ENCODE data around the gene MYMK.

MYMK gene

GRCh38 chr9:133493428-133493827, 31.3 kb downstream of the MYMK start:
- H3K4me3 ChIP-seq (ENCODE audit: low read length): no peak overlapping the region
- H3K4me1 ChIP-seq (ENCODE audit: control insufficient read depth, insufficient read depth, low read length): peaks cover 4% of the 10 kb centered on the region
- H3K9ac ChIP-seq (ENCODE audit: low read length): no peak overlapping the region
- H3K27me3 ChIP-seq (replicated peaks; ENCODE audit: control insufficient read depth, insufficient read depth, low read length): peaks cover 46% of the 10 kb centered on the region
- no peaks in the 10 kb centered on the region for H3K9me3 ChIP-seq (ENCODE audit: control insufficient read depth, low read length)
- no peaks in the 10 kb centered on the region for H3K36me3 ChIP-seq (ENCODE audit: control insufficient read depth, insufficient read depth, low read length, severe bottlenecking)
- no peak for DNase-seq (ENCODE audit: low read depth)

GRCh38 chr9:133492061-133493021, 32.4 kb downstream of the MYMK start:
- Histone ChIP-seq H3K27me3 (replicated peaks; ENCODE audit: control insufficient read depth, insufficient read depth, low read length) (peaks cover 37% of the 10 kb centered on the region), H3K9me3 (ENCODE audit: control insufficient read depth, low read length) (no peaks in the 10 kb centered on the region), H3K4me1 (ENCODE audit: control insufficient read depth, insufficient read depth, low read length) (peaks cover 4% of the 10 kb centered on the region), H3K9ac (ENCODE audit: low read length) (no peak overlapping the region), H3K36me3 (ENCODE audit: control insufficient read depth, insufficient read depth, low read length, severe bottlenecking) (no peaks in the 10 kb centered on the region), H3K4me3 (ENCODE audit: low read length) (no peak overlapping the region)
- peak; percentile 40 for DNase-seq (ENCODE audit: low read depth)

- Histone ChIP-seq H3K36me3 (ENCODE audit: control insufficient read depth, insufficient read depth, low read length, severe bottlenecking) (no peaks in the 10 kb centered on the region), H3K9me3 (ENCODE audit: control insufficient read depth, low read length) (no peaks in the 10 kb centered on the region), H3K4me3 (ENCODE audit: low read length) (no peak overlapping the region), H3K27me3 (replicated peaks; ENCODE audit: control insufficient read depth, insufficient read depth, low read length) (peaks cover 32% of the 10 kb centered on the region), H3K4me1 (ENCODE audit: control insufficient read depth, insufficient read depth, low read length) (no peaks in the 10 kb centered on the region), H3K9ac (ENCODE audit: low read length) (no peak overlapping the region)
- DNase-seq (ENCODE audit: low read depth): no peak
Observed at GRCh38 chr9:133491656-133491925, 33.2 kb downstream of the MYMK start.

DNA sequence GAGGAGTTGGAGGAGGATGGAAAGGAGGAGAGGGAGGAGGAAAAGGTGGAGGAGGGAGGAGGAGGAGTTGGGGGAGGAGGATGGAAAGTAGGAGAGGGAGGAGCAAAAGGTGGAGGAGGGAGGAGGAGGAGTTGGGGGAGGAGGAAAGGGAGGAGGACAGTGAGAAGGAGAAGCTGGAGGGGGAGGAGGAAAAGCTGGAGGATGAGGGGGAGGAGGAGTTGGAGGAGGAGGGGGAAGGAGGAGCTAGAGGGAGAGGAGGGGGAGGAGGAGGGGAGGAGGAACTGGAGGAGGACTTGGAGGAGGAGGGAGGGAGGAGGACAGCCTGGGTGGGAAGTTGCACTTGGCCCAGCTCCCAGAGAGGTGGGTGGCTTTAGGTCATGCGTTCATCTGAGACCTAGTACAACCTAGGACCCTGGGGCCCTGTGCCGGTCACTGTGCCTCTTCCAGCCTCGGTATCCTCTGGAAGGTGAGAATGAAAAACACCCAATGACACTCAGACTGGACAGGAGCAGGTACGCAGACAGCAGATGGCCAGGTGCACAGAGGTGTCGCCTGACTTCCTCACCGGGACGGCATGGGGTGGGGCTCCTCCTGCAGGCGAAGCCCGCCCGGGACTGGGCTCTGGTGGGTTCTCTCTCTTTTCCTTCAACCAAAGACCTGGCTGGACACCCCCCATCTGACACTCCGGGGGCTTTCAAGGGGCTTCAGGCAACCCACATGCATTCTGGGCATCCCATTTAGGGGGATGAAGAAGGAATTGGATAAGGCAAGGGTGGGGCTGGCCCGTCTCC, 33.7 kb downstream of the MYMK start:
- Histone ChIP-seq H3K4me3 (ENCODE audit: low read length) (no peak overlapping the region), H3K36me3 (ENCODE audit: control insufficient read depth, insufficient read depth, low read length, severe bottlenecking) (no peaks in the 10 kb centered on the region), H3K9me3 (ENCODE audit: control insufficient read depth, low read length) (no peaks in the 10 kb centered on the region), H3K4me1 (ENCODE audit: control insufficient read depth, insufficient read depth, low read length) (no peaks in the 10 kb centered on the region), H3K27me3 (replicated peaks; ENCODE audit: control insufficient read depth, insufficient read depth, low read length) (peaks cover 26% of the 10 kb centered on the region), H3K9ac (ENCODE audit: low read length) (no peak overlapping the region)
- DNase-seq (ENCODE audit: low read depth): no peak

GRCh38 chr9:133490201-133490681, 34.5 kb downstream of the MYMK start:
- no peak for DNase-seq (ENCODE audit: low read depth)
- Histone ChIP-seq H3K36me3 (ENCODE audit: control insufficient read depth, insufficient read depth, low read length, severe bottlenecking) (no peaks in the 10 kb centered on the region), H3K27me3 (replicated peaks; ENCODE audit: control insufficient read depth, insufficient read depth, low read length) (peaks cover 21% of the 10 kb centered on the region), H3K4me1 (ENCODE audit: control insufficient read depth, insufficient read depth, low read length) (no peaks in the 10 kb centered on the region), H3K4me3 (ENCODE audit: low read length) (no peak overlapping the region), H3K9me3 (ENCODE audit: control insufficient read depth, low read length) (no peaks in the 10 kb centered on the region), H3K9ac (ENCODE audit: low read length) (no peak overlapping the region)

- Histone ChIP-seq H3K9ac (ENCODE audit: low read length) (no peak overlapping the region), H3K4me1 (ENCODE audit: control insufficient read depth, insufficient read depth, low read length) (no peaks in the 10 kb centered on the region), H3K27me3 (replicated peaks; ENCODE audit: control insufficient read depth, insufficient read depth, low read length) (peaks cover 16% of the 10 kb centered on the region), H3K4me3 (ENCODE audit: low read length) (no peak overlapping the region), H3K36me3 (ENCODE audit: control insufficient read depth, insufficient read depth, low read length, severe bottlenecking) (no peaks in the 10 kb centered on the region), H3K9me3 (ENCODE audit: control insufficient read depth, low read length) (no peaks in the 10 kb centered on the region)
- no peak for DNase-seq (ENCODE audit: low read depth)
Observed at GRCh38 chr9:133489253-133490190, 35.2 kb downstream of the MYMK start.

- H3K4me1 ChIP-seq (ENCODE audit: control insufficient read depth, insufficient read depth, low read length): no peaks in the 10 kb centered on the region
- DNase-seq (ENCODE audit: low read depth): no peak
- no peaks in the 10 kb centered on the region for H3K9me3 ChIP-seq (ENCODE audit: control insufficient read depth, low read length)
- peaks cover 15% of the 10 kb centered on the region for H3K27me3 ChIP-seq (replicated peaks; ENCODE audit: control insufficient read depth, insufficient read depth, low read length)
- H3K36me3 ChIP-seq (ENCODE audit: control insufficient read depth, insufficient read depth, low read length, severe bottlenecking): no peaks in the 10 kb centered on the region
- no peak overlapping the region for H3K4me3 ChIP-seq (ENCODE audit: low read length)
- no peak overlapping the region for H3K9ac ChIP-seq (ENCODE audit: low read length)
Observed at GRCh38 chr9:133488686-133489252, 36.0 kb downstream of the MYMK start.

DNA sequence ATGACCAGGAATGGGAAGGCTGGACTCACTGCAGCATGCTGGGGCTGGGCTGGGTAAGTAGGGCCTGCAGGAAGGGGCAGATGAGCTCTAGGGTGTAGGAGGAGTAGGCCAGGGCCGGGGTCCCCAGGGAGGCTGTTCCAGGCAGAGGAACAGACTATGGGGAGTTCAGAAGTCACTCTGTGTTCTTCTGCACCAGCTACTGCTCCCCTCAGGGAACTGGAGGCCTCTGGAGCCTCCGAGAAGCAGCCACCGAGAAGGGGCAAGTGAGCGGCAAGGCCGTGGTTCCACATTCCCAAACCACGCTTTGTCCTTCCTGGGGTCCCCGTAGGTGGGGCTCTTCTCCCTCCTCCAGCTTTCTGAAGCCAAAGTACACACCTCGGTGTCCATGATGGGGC, 37.4 kb downstream of the MYMK start:
- Histone ChIP-seq H3K27me3 (replicated peaks; ENCODE audit: control insufficient read depth, insufficient read depth, low read length) (peaks cover 19% of the 10 kb centered on the region), H3K9me3 (ENCODE audit: control insufficient read depth, low read length) (no peaks in the 10 kb centered on the region), H3K4me3 (ENCODE audit: low read length) (no peak overlapping the region), H3K4me1 (ENCODE audit: control insufficient read depth, insufficient read depth, low read length) (no peaks in the 10 kb centered on the region), H3K9ac (ENCODE audit: low read length) (no peak overlapping the region), H3K36me3 (ENCODE audit: control insufficient read depth, insufficient read depth, low read length, severe bottlenecking) (no peaks in the 10 kb centered on the region)
- DNase-seq (ENCODE audit: low read depth): no peak

DNA sequence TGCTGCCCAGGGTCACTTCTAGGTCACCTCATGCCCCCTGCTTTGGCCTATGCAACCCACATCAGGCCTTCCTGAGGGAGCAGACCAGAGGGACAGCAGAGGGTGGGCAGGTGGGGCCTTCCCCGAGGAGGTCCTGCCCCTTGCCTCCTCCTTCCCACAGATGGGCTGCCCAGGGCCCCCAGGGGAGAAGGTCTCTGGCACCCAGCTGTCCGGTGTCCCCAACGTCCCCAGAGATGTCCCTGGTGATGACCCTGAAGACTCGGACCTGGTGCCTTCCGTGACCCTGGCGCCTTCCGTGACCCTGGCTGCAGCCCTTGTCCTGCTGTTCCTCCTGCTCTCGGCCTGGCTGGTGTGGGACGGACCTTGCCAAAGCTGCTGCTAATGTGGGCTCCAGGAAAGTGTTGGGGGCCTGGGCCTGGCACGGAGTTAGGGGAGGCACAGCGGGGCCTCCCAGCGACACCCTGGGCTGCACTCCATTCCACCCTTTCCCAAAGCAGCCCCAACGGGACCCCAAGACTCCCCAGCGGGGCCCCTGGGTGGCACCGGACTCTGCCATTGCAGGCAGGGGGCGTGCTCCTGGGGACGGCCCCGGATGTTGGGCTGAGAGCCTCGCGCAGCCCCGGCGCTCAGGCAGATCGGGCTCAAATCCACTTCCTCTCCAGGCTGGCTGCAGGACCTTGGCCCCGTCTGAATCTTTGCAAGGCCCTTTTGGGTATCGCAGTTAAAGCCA, 39.1 kb downstream of the MYMK start:
- H3K4me3 ChIP-seq (ENCODE audit: low read length): no peak overlapping the region
- no peaks in the 10 kb centered on the region for H3K4me1 ChIP-seq (ENCODE audit: control insufficient read depth, insufficient read depth, low read length)
- no peak overlapping the region for H3K9ac ChIP-seq (ENCODE audit: low read length)
- no peak for DNase-seq (ENCODE audit: low read depth)
- no peaks in the 10 kb centered on the region for H3K36me3 ChIP-seq (ENCODE audit: control insufficient read depth, insufficient read depth, low read length, severe bottlenecking)
- no peaks in the 10 kb centered on the region for H3K9me3 ChIP-seq (ENCODE audit: control insufficient read depth, low read length)
- H3K27me3 ChIP-seq (replicated peaks; ENCODE audit: control insufficient read depth, insufficient read depth, low read length): peaks cover 12% of the 10 kb centered on the region

- peaks cover 12% of the 10 kb centered on the region for H3K27me3 ChIP-seq (replicated peaks; ENCODE audit: control insufficient read depth, insufficient read depth, low read length)
- H3K9me3 ChIP-seq (ENCODE audit: control insufficient read depth, low read length): no peaks in the 10 kb centered on the region
- no peak for DNase-seq (ENCODE audit: low read depth)
- no peak overlapping the region for H3K9ac ChIP-seq (ENCODE audit: low read length)
- H3K4me3 ChIP-seq (ENCODE audit: low read length): no peak overlapping the region
- no peaks in the 10 kb centered on the region for H3K4me1 ChIP-seq (ENCODE audit: control insufficient read depth, insufficient read depth, low read length)
- no peaks in the 10 kb centered on the region for H3K36me3 ChIP-seq (ENCODE audit: control insufficient read depth, insufficient read depth, low read length, severe bottlenecking)
Observed at GRCh38 chr9:133484671-133485437, 39.9 kb downstream of the MYMK start.

All from adipocyte (in vitro differentiated cells).